HG03558 (cell line): Measurements from ENCODE around the gene VEGFC.

Source experiments
- ATAC-seq: cut with Tn5 transposase; IDR thresholded peaks from one replicate; pipeline ENCODE4 v1.9.1; 2021; ENCODE audit warnings: moderate number of reproducible peaks; ENCODE audit not compliant: unreplicated experiment; ENCODE audit errors: extremely low read depth

Gene VEGFC

DNA sequence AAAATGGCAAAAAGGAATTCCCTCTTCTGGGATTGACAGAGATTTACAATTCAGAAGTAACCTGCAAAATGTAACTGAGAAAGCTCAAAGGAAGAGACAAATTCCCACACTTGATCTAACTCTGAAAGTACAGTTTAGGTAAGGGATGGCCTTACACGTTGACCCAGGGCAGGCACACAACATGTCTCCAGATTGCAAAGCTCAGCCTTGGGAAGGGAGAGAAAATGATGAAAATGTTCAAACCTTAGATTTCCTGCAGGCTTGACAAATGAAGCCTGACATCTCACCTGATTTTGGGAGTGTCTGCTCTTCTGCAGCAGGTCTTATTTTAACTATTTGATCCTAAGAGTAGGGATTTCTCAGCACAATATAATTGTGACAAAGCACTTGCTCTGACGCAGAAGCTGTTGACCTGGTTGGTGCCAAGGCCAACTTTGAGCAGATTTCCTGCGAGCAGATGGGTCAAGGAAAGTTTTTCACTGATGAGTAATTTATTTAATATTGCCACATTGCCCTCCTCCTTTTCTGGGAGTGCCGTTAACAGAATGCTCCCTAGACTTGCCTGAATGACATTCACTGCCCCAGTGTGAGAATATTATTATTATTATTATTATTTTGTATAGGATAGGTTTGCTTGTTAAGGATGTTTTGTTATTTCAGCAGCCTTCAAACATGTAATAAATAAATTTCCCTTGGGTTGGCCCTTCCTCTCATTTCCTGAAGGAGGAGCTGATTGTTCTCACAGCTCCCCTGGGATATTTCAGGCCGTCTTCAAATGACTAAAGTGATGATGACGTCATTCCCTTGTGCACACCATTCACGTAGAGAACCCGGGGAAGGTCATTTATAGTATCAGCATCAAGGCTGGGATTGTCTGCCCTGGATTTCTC is 157.1 kb downstream of the VEGFC start:
- no peak for ATAC-seq
